GM19351 (cell line): ENCODE data around the gene TOR1AIP2.
A peak's percentile ranks its signal among the peaks of the same experiment; 100 is the strongest.

Experiments
- ATAC-seq: cut with Tn5 transposase; IDR thresholded peaks from one replicate; pipeline ENCODE4 v1.9.1; 2021; ENCODE audit warnings: mild to moderate bottlenecking, moderate library complexity; ENCODE audit not compliant: unreplicated experiment

The TOR1AIP2 gene

DNA sequence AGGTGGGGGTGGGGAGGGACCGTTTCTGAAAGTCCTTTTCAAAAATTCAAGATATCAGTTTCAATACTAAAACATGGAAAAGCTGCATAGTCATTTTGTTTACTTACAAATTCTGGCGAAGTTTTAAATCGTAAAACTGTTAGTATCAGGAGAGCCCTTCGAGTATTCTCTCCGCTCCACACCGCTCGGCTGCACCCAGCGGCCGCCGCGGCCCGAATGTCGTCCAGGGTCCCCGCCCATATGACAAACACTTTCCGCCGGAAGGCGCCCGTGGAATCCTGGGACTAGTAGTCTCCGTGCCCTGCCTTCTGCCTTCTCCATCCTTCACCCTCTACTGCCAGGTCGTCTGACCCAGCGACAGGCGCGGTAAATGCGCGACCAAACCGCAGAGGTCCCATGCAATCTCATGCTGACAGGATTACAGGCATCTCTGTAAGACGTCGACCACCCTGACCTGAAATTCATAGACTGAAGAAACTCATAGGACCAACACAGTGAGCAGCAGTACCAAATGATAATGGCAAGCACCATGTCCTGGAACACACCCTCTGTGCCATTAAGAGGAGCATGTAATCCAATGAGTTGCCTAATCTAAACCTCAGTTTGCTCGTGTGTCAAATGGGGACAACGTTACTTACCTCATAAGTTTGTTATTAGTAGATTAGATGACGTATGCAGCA lies at the start of gene TOR1AIP2:
TOR1AIP2 (minus strand) TSS at position 218 of the 680 bp plus-strand sequence. CDS start 25,138 bp downstream, outside the sequence.
- ATAC-seq, result peak; percentile 62

- ATAC-seq, result no peak
Observed at GRCh38 chr1:179926850-179927205, 49.2 kb upstream of the TOR1AIP2 start.

DNA sequence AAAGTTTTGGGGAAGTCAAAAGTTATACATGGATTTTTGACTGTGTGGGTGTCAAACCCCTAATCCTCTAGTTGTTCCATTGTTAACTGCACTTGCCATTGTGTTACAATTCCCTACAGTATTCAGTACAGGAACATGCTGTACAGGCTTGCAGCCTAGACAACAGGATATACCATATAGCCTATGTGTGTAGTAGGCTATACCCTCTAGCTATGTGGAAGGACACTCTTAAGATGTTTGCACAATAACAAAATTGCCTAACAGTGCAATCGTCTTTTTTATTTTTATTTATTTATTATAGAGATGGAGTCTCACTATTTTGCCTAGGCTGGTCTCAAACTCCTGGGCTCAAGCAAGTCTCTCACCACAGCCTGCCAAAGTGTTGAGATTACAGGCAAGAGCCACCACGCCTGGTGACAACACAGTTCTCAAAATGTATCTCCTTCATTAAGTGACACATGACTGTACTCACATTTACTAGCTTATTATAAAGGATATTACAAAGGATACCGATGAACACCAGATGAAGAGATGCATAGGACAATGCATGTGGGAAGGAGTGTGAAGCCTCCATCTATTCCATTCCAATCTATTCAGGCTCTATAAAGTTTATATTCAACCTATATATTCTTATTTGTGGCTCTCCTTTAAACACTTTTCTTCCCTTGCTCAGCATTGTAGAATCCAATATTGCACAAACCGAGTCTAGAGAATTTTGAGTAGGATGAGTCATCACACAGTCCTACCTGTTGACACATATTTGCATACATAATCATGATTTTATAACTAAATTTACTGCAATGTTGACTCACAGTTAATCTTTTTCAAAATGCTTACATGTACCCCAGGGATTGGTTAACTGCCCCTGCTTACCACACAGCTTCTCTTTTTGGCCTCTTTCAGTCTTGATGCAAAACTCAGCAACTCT lies 48.6 kb upstream of the TOR1AIP2 start:
- no peak for ATAC-seq

GRCh38 chr1:179925302-179925701 lies 47.7 kb upstream of the TOR1AIP2 start:
- ATAC-seq, result no peak

DNA sequence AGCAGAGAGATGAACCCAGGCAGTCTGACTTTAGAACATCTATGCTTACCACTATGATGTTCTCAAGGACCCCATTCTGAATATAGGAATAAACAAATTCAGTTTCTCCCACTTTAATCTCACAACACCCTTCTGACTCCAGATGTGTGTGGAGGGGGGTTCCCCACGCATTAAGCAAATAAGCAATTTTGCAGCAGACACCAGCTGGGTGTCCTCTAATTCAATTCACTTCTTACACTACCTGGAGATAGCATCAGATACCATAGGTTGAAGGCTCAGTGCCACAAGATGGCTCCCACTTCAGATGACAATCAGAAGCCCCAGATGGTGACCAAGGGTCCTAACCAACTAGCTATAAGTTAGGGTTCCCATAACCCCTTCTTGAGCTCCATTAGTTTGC lies 46.7 kb upstream of the TOR1AIP2 start:
- no peak for ATAC-seq

DNA sequence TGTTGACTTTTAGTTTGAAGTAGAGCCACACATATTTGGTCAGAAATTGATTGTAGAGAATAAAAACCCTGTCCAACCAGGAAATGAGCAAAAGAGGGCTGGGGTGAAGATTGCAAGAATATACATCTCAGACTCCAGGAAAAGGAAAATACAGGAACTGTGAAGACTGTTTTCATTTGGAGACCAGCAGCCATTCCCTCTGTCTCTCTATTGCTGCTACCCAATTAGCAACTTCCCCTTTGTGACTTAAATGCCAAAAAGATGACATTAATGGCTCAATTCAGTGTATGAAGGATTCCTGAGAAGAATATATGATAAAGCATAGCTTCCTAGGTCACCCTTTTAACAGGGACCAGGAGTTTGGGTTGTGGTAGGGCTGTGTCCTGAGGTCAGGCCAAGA lies 45.4 kb upstream of the TOR1AIP2 start:
- ATAC-seq, result no peak

DNA sequence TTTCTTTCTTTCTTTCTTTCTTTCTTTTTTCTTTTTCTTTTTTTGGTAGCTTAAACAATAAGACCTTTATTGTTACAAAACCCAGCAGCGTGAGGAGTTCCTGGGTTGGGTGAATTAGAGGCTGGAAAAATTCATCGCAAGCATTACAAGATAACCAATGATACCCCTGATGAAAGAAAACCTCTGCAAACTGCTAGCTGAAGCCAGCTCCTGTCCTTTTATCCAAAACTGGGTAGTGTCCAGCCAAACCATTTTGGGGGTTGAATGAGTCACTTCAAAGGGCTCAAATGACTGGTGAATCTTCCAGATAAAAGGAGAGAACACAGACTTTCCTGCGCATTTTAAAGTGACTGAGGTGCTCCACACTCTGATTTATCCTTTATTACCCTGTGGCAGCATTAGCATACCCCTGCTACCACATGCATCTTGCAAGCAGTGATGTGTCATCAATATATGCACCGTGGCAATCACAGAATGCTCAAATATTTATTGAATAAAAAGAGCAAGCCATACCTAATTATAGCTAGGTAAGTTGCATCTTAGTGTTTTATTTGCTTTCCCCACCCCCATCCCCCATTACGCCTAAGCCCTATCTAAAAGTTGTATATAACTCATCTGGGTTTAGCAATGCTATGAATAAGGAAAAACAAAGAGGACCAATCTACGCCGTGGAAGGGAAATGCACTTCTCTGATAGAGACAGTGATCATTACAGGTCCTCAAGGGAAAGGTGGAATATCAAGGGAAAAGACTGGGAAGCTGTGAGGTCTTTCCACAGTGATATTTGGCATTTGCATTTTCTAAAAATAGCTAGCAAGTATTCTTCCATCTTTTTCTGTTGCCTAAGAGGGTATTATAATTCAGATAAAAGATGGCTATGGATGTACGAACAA lies 44.6 kb upstream of the TOR1AIP2 start:
- ATAC-seq, result no peak

- no peak for ATAC-seq
Observed at GRCh38 chr1:179921472-179921871, 43.9 kb upstream of the TOR1AIP2 start.

DNA sequence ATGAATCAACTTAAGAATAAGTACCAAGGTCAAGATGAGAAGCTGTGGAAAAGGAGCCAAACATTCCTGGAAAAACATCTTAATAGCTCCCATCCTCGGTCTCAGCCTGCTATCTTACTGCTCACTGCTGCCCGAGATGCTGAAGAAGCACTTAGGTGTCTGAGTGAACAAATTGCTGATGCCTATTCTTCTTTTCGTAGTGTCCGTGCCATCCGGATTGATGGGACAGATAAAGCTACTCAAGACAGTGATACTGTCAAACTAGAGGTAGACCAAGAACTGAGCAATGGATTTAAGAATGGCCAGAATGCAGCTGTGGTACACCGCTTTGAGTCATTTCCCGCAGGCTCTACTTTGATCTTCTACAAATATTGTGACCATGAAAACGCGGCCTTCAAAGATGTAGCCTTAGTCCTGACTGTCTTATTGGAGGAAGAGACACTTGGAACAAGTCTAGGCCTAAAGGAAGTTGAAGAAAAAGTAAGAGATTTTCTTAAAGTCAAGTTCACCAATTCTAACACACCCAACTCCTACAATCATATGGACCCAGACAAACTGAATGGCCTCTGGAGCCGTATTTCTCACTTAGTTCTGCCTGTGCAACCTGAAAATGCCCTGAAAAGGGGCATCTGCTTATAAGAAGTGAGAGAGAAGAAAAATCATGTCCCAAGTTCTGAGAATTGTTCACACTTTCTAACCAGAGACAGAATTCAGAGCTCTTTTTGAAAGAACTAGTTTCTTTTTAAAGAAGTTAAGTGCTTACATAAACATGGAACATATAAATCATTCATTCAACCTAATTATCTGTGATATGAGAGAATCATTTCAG lies 40.2 kb upstream of the TOR1AIP2 start:
- no peak for ATAC-seq

DNA sequence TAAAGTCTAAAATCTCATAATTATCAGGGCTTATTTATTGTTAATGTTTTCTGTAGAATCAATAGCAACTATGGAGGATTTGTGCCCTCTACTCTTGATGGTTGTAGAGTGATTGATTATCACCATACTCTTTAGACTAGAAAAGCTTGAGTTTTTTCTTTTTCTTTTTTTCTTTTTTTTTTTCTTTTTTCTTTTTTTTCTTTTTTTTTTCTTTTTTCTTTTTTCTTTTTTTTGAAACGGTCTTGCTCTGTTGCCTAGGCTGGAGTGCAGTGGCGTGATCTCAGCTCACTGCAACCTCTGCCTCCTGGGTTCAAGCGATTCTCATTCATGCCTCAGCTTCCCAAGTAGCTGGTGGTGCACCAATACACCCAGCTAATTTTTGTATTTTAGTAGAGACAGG lies 34.2 kb upstream of the TOR1AIP2 start:
- ATAC-seq, result no peak

- ATAC-seq, result no peak
Observed at GRCh38 chr1:179910934-179911333, 33.3 kb upstream of the TOR1AIP2 start.

GRCh38 chr1:179889589-179889988 lies 12.0 kb upstream of the TOR1AIP2 start:
- no peak for ATAC-seq

DNA sequence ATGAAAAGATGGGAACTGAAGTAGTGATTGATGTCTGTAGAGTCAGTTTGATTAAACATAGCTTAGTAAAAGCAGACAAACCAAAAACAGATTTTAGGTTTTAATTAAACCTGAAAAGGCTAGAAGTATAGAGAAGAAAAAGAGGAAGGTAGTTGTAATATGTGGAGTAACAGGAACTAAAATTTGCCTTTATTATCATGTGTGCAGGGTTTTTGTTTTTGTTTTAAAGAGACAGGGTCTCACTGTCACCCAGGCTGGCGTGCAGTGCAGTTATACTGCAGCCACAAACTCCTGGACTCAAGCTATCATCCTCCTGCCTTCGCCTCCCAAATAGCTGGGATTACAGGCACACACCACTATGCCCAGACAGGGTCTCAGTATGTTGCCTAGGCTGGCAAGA lies 10.5 kb upstream of the TOR1AIP2 start:
- ATAC-seq, result no peak

- peak; percentile 34 for ATAC-seq
Observed at GRCh38 chr1:179883745-179884138, 6.1 kb upstream of the TOR1AIP2 start.

DNA sequence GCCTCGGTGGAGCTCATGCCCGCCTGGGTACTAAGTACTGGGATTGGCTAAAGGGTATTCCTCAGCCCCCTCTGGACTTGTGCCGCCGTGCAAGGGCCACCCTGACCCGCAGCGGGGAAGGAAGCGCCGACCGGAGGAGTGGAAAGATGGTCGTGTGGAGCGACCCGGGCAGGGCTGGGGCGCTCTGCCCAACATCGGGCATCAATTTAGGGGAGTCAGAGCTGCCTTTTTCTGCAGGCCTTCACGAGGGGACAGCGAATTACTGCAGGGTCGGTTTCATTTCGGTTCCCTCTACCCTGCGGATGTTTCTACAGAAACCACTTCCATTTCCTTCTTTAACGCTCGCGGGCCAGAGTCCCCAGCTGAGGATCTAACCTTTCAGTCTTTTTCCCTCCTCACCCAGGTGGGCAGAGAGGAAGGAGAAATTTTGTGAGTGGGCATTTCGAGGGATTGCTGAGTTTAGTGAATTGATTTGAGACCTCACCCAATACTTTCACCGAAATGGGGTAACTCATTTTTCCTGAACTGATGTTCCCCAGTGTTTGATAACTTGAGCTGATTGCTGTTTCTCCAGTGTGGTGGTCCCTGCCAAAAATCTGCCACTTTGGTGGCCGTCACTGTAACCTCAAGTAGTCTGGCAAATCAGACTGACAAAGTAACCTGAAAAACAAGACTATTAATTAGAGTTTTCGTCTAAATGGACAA lies 5.6 kb upstream of the TOR1AIP2 start:
- peak; percentile 19 for ATAC-seq

- ATAC-seq, result peak; percentile 64
Observed at GRCh38 chr1:179882253-179883039, 4.8 kb upstream of the TOR1AIP2 start, which contains the start of gene TOR1AIP1. TSS of gene TOR1AIP1 (plus strand) at chr1:179882285. CDS start at chr1:179882503, 218 bp downstream.

DNA sequence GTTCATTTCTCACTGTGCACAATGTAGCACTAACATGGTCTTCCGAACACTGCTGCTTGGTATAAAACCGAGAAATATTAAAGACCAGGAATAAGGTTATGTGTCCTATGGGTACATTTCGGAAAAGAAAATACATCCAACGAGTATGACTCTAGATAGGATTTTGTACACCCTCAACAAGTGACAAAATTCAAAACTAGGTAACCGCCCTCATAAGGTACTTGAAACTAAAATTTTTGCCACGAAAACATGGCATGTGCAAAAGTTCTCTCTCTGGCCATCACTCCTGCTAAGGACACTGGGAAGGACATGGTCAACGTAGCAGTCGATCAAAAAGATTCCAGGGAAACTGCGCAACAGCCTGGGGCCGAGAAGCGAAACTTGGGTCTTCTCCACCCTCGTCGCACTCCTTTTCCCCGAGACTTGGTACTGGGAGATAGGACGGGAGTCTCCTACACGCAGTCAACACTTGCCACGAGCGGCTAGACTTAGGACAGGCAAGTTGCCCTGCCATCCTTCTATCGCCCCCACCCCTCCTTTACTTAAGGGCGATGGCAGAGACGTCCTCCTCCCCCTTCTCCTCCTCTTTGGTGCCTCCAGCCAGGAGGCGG lies 4.1 kb upstream of the TOR1AIP2 start:
- no peak for ATAC-seq

- no peak for ATAC-seq
Observed at GRCh38 chr1:179879797-179880196, 2.2 kb upstream of the TOR1AIP2 start.
